Hepatocyte (in vitro differentiated cells): Measurements from ENCODE around the gene TPK1. TPM values are rescaled to one million over a fixed set of nuclear protein-coding genes. Genes with fewer than 3 reads are reported as not detected.

Source experiments
- DNase-seq: peaks from one replicate; pipeline ENCODE4 v3.0.0-alpha.2; 2016; ENCODE audit warnings: low spot score
- H2AFZ ChIP-seq: fragments of 200-600 bp; sonication (generic); 2 replicates; pipeline ENCODE4 v1.6.0; 2016; ENCODE audit warnings: antibody characterized with exemption, mild to moderate bottlenecking
- H3K27ac ChIP-seq: fragments of 200-600 bp; sonication (generic); 2 replicates; pipeline ENCODE4 v1.5.1; 2016; ENCODE audit warnings: mild to moderate bottlenecking
- H3K27me3 ChIP-seq: fragments of 200-600 bp; sonication (generic); 2 replicates; pipeline ENCODE4 v1.6.1; 2016
- H3K36me3 ChIP-seq: fragments of 200-600 bp; sonication (generic); replicated peaks from 2 replicates; pipeline ENCODE4 v1.5.1; 2016; ENCODE audit warnings: low read depth; ENCODE audit not compliant: insufficient read depth
- H3K4me1 ChIP-seq: fragments of 200-600 bp; sonication (generic); 2 replicates; pipeline ENCODE4 v1.5.1; 2016; ENCODE audit warnings: mild to moderate bottlenecking, moderate library complexity; ENCODE audit not compliant: insufficient read depth
- H3K4me2 ChIP-seq: fragments of 200-600 bp; sonication (generic); 2 replicates; pipeline ENCODE4 v1.6.0; 2016
- H3K4me3 ChIP-seq: fragments of 200-600 bp; sonication (generic); 2 replicates; pipeline ENCODE4 v1.5.1; 2016; ENCODE audit warnings: mild to moderate bottlenecking
- H3K79me2 ChIP-seq: fragments of 200-600 bp; sonication (generic); 2 replicates; pipeline ENCODE4 v1.6.0; 2017; ENCODE audit warnings: mild to moderate bottlenecking
- H3K9me2 ChIP-seq: fragments of 200-600 bp; sonication (generic); replicated peaks from 2 replicates; pipeline ENCODE4 v1.6.0; 2017; ENCODE audit warnings: mild to moderate bottlenecking; ENCODE audit not compliant: insufficient read depth
- H3K9me3 ChIP-seq: fragments of 200-600 bp; sonication (generic); 2 replicates; pipeline ENCODE4 v1.5.1; 2016; ENCODE audit warnings: low read depth, mild to moderate bottlenecking
- H4K20me1 ChIP-seq: fragments of 200-600 bp; sonication (generic); 2 replicates; pipeline ENCODE4 v1.6.0; 2016; ENCODE audit warnings: mild to moderate bottlenecking; ENCODE audit not compliant: insufficient read depth, poor library complexity, severe bottlenecking
- CTCF ChIP-seq: fragments of 200-600 bp; sonication (generic); IDR thresholded peaks from 2 replicates; pipeline ENCODE4 v1.5.1; 2016; ENCODE audit warnings: antibody characterized with exemption, mild to moderate bottlenecking; ENCODE audit not compliant: poor library complexity
- EZH2 ChIP-seq: fragments of 200-600 bp; sonication (generic); IDR thresholded peaks from 2 replicates; pipeline ENCODE4 v1.6.1; 2016; ENCODE audit warnings: antibody characterized with exemption, mild to moderate bottlenecking, borderline replicate concordance
- EZH2phosphoT487 ChIP-seq: fragments of 200-600 bp; sonication (generic); IDR thresholded peaks from one replicate; pipeline ENCODE4 v1.6.1; 2018; ENCODE audit warnings: antibody characterized with exemption, mild to moderate bottlenecking, low read depth, moderate library complexity; ENCODE audit not compliant: unreplicated experiment, severe bottlenecking
- WGBS: methylation state at CpG from one replicate; pipeline ENCODE4 v1.1.6; 2016; ENCODE audit warnings: low lambda C conversion rate; ENCODE audit errors: missing lambda C conversion rate; 5-methylcytosine and 5-hydroxymethylcytosine counted together
- polyA plus RNA-seq: library from polyadenylated mRNA; unstranded; fragments of >200 nt; fragmentation: Nextera tagmentation; extraction: Ambion mirVana; gene quantifications from 2 replicates; pipeline ENCODE4 v1.2.1, GENCODE V29; 2016
- total RNA-seq: library from RNA; depleted of rRNA; stranded (reverse); fragments of >200 nt; gene quantifications from 2 replicates; pipeline ENCODE4 v1.2.3, GENCODE V29; 2014

The TPK1 gene
- total and polyA plus RNA-seq, 2 experiments from 2014 or later = 8.7 to 9.7 TPM

GRCh38 chr7:144768633-144769032 lies 67.2 kb downstream of the TPK1 start:
- DNase-seq = no peak
- 97% methylated on average over 2 of the region's 2 CpGs for WGBS
- no peaks in the 10 kb centered on the region for H3K9me2 ChIP-seq
- no peaks in the 10 kb centered on the region for H3K9me3 ChIP-seq
- H2AFZ ChIP-seq = no peak overlapping the region
- no peaks in the 10 kb centered on the region for H3K36me3 ChIP-seq
- no peak overlapping the region for H3K4me3 ChIP-seq
- no peaks in the 10 kb centered on the region for H3K27me3 ChIP-seq
- H4K20me1 ChIP-seq = no peaks in the 10 kb centered on the region
- no peaks in the 10 kb centered on the region for H3K79me2 ChIP-seq
- no peaks in the 10 kb centered on the region for H3K4me1 ChIP-seq
- no peak overlapping the region for H3K27ac ChIP-seq
- no peak for TF ChIP-seq CTCF
- TF ChIP-seq EZH2 = no peak
- TF ChIP-seq EZH2phosphoT487 = no peak
- no peak overlapping the region for H3K4me2 ChIP-seq

GRCh38 chr7:144763291-144763690 lies 72.6 kb downstream of the TPK1 start:
- DNase-seq = no peak

GRCh38 chr7:144762853-144763252 lies 73.0 kb downstream of the TPK1 start:
- 88% methylated on average over 1 of the region's 1 CpG for WGBS
- Histone ChIP-seq H3K4me2 (no peak overlapping the region), H2AFZ (no peak overlapping the region), H3K4me1 (no peaks in the 10 kb centered on the region), H3K27ac (no peak overlapping the region), H4K20me1 (no peaks in the 10 kb centered on the region), H3K36me3 (no peaks in the 10 kb centered on the region), H3K27me3 (no peaks in the 10 kb centered on the region), H3K79me2 (no peaks in the 10 kb centered on the region), H3K9me3 (no peaks in the 10 kb centered on the region), H3K4me3 (no peak overlapping the region), H3K9me2 (no peaks in the 10 kb centered on the region)
- DNase-seq = no peak
- TF ChIP-seq EZH2 (no peak), CTCF (no peak), EZH2phosphoT487 (no peak)

More at GRCh38 chr7:144763291-144763690, 72.6 kb downstream of the TPK1 start:
- no peaks in the 10 kb centered on the region for H3K36me3 ChIP-seq
- H3K4me2 ChIP-seq = no peak overlapping the region
- TF ChIP-seq EZH2phosphoT487 (no peak), CTCF (no peak), EZH2 (no peak)
- H2AFZ ChIP-seq = no peak overlapping the region
- H3K9me2 ChIP-seq = no peaks in the 10 kb centered on the region
- no peak overlapping the region for H3K27ac ChIP-seq
- no peaks in the 10 kb centered on the region for H3K4me1 ChIP-seq
- 88% methylated on average over 5 of the region's 5 CpGs for WGBS
- H3K4me3 ChIP-seq = no peak overlapping the region
- no peaks in the 10 kb centered on the region for H3K79me2 ChIP-seq
- no peaks in the 10 kb centered on the region for H3K27me3 ChIP-seq
- H3K9me3 ChIP-seq = no peaks in the 10 kb centered on the region
- no peaks in the 10 kb centered on the region for H4K20me1 ChIP-seq

- Histone ChIP-seq H3K4me1 (no peaks in the 10 kb centered on the region), H3K27me3 (no peaks in the 10 kb centered on the region), H3K36me3 (no peaks in the 10 kb centered on the region), H3K9me3 (no peaks in the 10 kb centered on the region), H4K20me1 (no peaks in the 10 kb centered on the region), H2AFZ (no peak overlapping the region), H3K4me3 (no peak overlapping the region), H3K79me2 (no peaks in the 10 kb centered on the region), H3K27ac (no peak overlapping the region), H3K4me2 (no peak overlapping the region), H3K9me2 (no peaks in the 10 kb centered on the region)
- 84% methylated on average over 5 of the region's 5 CpGs for WGBS
- DNase-seq = no peak
- TF ChIP-seq CTCF (no peak), EZH2phosphoT487 (no peak), EZH2 (no peak)
These were observed 74.4 kb downstream of the TPK1 start for GRCh38 chr7:144761493-144761892.
